Osteoblast (primary cell): ENCODE data around the gene LRRC30. TPM values are rescaled to one million over a fixed set of nuclear protein-coding genes. Genes with fewer than 3 reads are reported as not detected.

Experiments
- DNase-seq: peaks from one replicate; pipeline ENCODE4 v3.0.0; 2011; ENCODE audit warnings: low spot score, mixed read lengths; ENCODE audit not compliant: insufficient read length; ENCODE audit errors: missing footprints
- H2AFZ ChIP-seq: 2 replicates; pipeline ENCODE4 v1.6.0; 2011; ENCODE audit warnings: mild to moderate bottlenecking, low read length
- H3K27ac ChIP-seq: 2 replicates; pipeline ENCODE4 v1.5.1; 2011; ENCODE audit warnings: mild to moderate bottlenecking, low read depth, low read length, moderate library complexity
- H3K27me3 ChIP-seq: 2 replicates; pipeline ENCODE4 v1.6.0; 2012; ENCODE audit warnings: mild to moderate bottlenecking, control low read depth, inconsistent platforms, low read length, moderate library complexity; ENCODE audit not compliant: insufficient read depth
- H3K36me3 ChIP-seq: 2 replicates; pipeline ENCODE4 v1.5.1; 2011; ENCODE audit warnings: mild to moderate bottlenecking, low read length, control low read depth, moderate library complexity; ENCODE audit not compliant: insufficient read depth
- H3K4me1 ChIP-seq: 2 replicates; pipeline ENCODE4 v1.5.1; 2011; ENCODE audit warnings: mild to moderate bottlenecking, low read length, control low read depth, moderate library complexity; ENCODE audit not compliant: insufficient read depth
- H3K4me2 ChIP-seq: 2 replicates; pipeline ENCODE4 v1.6.0; 2011; ENCODE audit warnings: mild to moderate bottlenecking, low read length; ENCODE audit not compliant: insufficient read depth
- H3K4me3 ChIP-seq: fragments of 200-600 bp; sonication (generic); 3 replicates; pipeline ENCODE4 v1.5.1; 2012; ENCODE audit warnings: mild to moderate bottlenecking, low read length, inconsistent platforms; ENCODE audit not compliant: insufficient read depth
- H3K79me2 ChIP-seq: 2 replicates; pipeline ENCODE4 v1.6.0; 2012; ENCODE audit warnings: mild to moderate bottlenecking, low read length, control low read depth, inconsistent platforms; ENCODE audit not compliant: insufficient read depth
- H3K9me3 ChIP-seq: 2 replicates; pipeline ENCODE4 v1.5.1; 2011; ENCODE audit warnings: low read depth, low read length, control low read depth
- H4K20me1 ChIP-seq: 2 replicates; pipeline ENCODE4 v1.6.0; 2012; ENCODE audit warnings: mild to moderate bottlenecking, low read length, control low read depth; ENCODE audit not compliant: insufficient read depth
- CTCF ChIP-seq: IDR thresholded peaks from 2 replicates; pipeline ENCODE4 v1.5.1; 2011; ENCODE audit warnings: mild to moderate bottlenecking, low read depth, low read length, moderate library complexity; ENCODE audit errors: extremely low read depth
- total RNA-seq: library from RNA; depleted of rRNA; stranded (reverse); fragments of >200 nt; gene quantifications from 2 replicates; pipeline ENCODE4 v1.2.3, GENCODE V29; 2012

LRRC30 gene
- not detected in 2 replicates for total RNA-seq

- Histone ChIP-seq H3K9me3 (no peaks in the 10 kb centered on the region), H3K36me3 (no peaks in the 10 kb centered on the region), H3K27ac (no peak within 1 kb of the TSS), H3K4me3 (no peak within 1 kb of the TSS), H4K20me1 (no peaks in the 10 kb centered on the region), H3K79me2 (no peaks in the 10 kb centered on the region), H3K4me2 (no peak within 1 kb of the TSS), H3K4me1 (no peaks in the 10 kb centered on the region), H2AFZ (no peak within 1 kb of the TSS), H3K27me3 (peaks cover 8% of the 10 kb centered on the region)
- DNase-seq: no peak
- TF ChIP-seq CTCF: no peak
Observed at GRCh38 chr18:7230626-7231349, at the start of gene LRRC30. Gene LRRC30 (plus strand): TSS chr18:7231089. CDS start chr18:7231139, 50 bp downstream.

GRCh38 chr18:7185701-7186100 is 45.2 kb upstream of the LRRC30 start:
- H3K4me1 ChIP-seq: no peaks in the 10 kb centered on the region
- no peak overlapping the region for H3K4me2 ChIP-seq
- H3K36me3 ChIP-seq: no peaks in the 10 kb centered on the region
- H3K79me2 ChIP-seq: no peaks in the 10 kb centered on the region
- DNase-seq: no peak
- no peak for TF ChIP-seq CTCF
- H3K27me3 ChIP-seq: no peaks in the 10 kb centered on the region
- no peaks in the 10 kb centered on the region for H3K9me3 ChIP-seq
- H4K20me1 ChIP-seq: no peaks in the 10 kb centered on the region
- no peak overlapping the region for H3K27ac ChIP-seq
- H3K4me3 ChIP-seq: no peak overlapping the region
- H2AFZ ChIP-seq: no peak overlapping the region

- H3K4me3 ChIP-seq: no peak overlapping the region
- H3K36me3 ChIP-seq: no peaks in the 10 kb centered on the region
- H3K79me2 ChIP-seq: no peaks in the 10 kb centered on the region
- H3K27ac ChIP-seq: no peak overlapping the region
- H3K27me3 ChIP-seq: no peaks in the 10 kb centered on the region
- H4K20me1 ChIP-seq: no peaks in the 10 kb centered on the region
- TF ChIP-seq CTCF: no peak
- no peaks in the 10 kb centered on the region for H3K9me3 ChIP-seq
- H3K4me1 ChIP-seq: no peaks in the 10 kb centered on the region
- no peak overlapping the region for H2AFZ ChIP-seq
- no peak for DNase-seq
- H3K4me2 ChIP-seq: no peak overlapping the region
Observed at GRCh38 chr18:7190547-7191156, 40.2 kb upstream of the LRRC30 start.

- no peaks in the 10 kb centered on the region for H3K79me2 ChIP-seq
- no peak overlapping the region for H3K27ac ChIP-seq
- no peaks in the 10 kb centered on the region for H3K4me1 ChIP-seq
- DNase-seq: no peak
- no peaks in the 10 kb centered on the region for H3K9me3 ChIP-seq
- H3K27me3 ChIP-seq: no peaks in the 10 kb centered on the region
- no peak overlapping the region for H2AFZ ChIP-seq
- no peak overlapping the region for H3K4me3 ChIP-seq
- no peak overlapping the region for H3K4me2 ChIP-seq
- H3K36me3 ChIP-seq: no peaks in the 10 kb centered on the region
- H4K20me1 ChIP-seq: no peaks in the 10 kb centered on the region
- TF ChIP-seq CTCF: no peak
Observed at GRCh38 chr18:7191736-7192135, 39.2 kb upstream of the LRRC30 start.
